ENCODE measurements around the gene OSBPL3.

DNA sequence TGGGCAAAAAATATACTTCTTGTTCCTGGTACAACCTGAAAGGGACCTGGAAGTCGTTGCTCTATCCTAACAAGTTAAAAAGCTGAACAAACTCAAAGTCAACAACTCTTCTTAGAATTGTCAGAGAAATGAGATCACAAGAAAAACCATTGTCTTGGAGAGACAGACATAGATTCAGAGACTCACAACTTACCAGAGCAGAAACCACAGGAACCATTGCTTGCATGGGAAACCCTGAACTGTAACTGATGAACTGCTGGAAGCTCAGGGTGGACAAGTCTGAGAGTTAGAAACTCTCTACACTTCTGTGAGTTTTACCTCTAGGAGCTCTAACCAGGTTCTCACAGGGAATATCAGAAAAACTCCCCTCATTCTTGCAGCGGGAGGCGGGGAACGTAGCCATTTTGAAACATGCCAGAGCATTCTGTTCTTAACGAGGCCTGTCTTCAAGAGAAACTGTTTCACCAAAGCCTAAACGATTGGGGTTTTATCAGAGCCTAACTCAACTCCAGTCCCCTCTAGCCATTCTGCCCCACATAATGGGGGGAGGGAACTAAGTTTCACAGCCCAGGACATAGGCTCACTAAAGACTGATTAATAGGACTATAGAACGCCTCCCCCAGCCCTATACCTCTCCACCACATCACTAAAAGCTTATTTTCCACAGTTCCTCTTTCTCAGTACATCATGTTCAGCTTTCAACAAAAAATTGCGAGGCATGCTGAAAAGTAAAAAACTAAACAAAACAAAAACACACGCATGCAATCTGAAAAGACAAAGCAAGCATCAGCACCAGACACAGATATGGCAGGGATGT, 210.8 kb downstream of the OSBPL3 start:
- TF ChIP-seq, protein P1, sequence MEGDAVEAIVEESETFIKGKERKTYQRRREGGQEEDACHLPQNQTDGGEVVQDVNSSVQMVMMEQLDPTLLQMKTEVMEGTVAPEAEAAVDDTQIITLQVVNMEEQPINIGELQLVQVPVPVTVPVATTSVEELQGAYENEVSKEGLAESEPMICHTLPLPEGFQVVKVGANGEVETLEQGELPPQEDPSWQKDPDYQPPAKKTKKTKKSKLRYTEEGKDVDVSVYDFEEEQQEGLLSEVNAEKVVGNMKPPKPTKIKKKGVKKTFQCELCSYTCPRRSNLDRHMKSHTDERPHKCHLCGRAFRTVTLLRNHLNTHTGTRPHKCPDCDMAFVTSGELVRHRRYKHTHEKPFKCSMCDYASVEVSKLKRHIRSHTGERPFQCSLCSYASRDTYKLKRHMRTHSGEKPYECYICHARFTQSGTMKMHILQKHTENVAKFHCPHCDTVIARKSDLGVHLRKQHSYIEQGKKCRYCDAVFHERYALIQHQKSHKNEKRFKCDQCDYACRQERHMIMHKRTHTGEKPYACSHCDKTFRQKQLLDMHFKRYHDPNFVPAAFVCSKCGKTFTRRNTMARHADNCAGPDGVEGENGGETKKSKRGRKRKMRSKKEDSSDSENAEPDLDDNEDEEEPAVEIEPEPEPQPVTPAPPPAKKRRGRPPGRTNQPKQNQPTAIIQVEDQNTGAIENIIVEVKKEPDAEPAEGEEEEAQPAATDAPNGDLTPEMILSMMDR (IDR thresholded peaks at IDR 0.05): no peak
- no peak for TF ChIP-seq POLR2A (IDR thresholded peaks at IDR 0.05)
